Retinal pigment epithelial cell (primary cell): ENCODE results near the gene MYADM.
"Not testable (repeated sequence)": the region's sequence is repeated elsewhere in the genome, so short reads cannot be mapped to it uniquely, and the experiment has no call there.

Experiments
- DNase-seq: peaks from one replicate; pipeline ENCODE4 v3.0.0-alpha.2; 2010; ENCODE audit warnings: low read depth
- H3K4me3 ChIP-seq: 2 replicates; pipeline ENCODE4 v1.5.1; 2011; ENCODE audit warnings: mild to moderate bottlenecking, low read length, control low read depth, moderate library complexity
- CTCF ChIP-seq: conservative IDR thresholded peaks from 2 replicates; pipeline ENCODE4 v1.5.1; 2011; ENCODE audit warnings: low read depth, low read length, control low read depth, inconsistent platforms

The MYADM gene

GRCh38 chr19:53828531-53828930 lies 39.2 kb upstream of the MYADM start:
- no peak overlapping the region for H3K4me3 ChIP-seq
- no peak for DNase-seq
- TF ChIP-seq CTCF, result no peak

GRCh38 chr19:53832861-53833260 lies 34.8 kb upstream of the MYADM start:
- DNase-seq, H3K4me3 ChIP-seq: not testable (repeated sequence)

- DNase-seq, H3K4me3 ChIP-seq: not testable (repeated sequence)
Measured at GRCh38 chr19:53838446-53838845, 29.2 kb upstream of the MYADM start.

- not testable (repeated sequence) for H3K4me3 ChIP-seq, DNase-seq
Measured at GRCh38 chr19:53840241-53840640, 27.4 kb upstream of the MYADM start.

GRCh38 chr19:53840914-53841313 lies 26.8 kb upstream of the MYADM start:
- not testable (repeated sequence) for H3K4me3 ChIP-seq, DNase-seq

- TF ChIP-seq CTCF, result no peak
- no peak overlapping the region for H3K4me3 ChIP-seq
- no peak for DNase-seq
Measured at GRCh38 chr19:53844849-53845246, 22.8 kb upstream of the MYADM start.

GRCh38 chr19:53847555-53847954 lies 20.1 kb upstream of the MYADM start:
- no peak for DNase-seq
- no peak for TF ChIP-seq CTCF
- H3K4me3 ChIP-seq, result no peak overlapping the region

- no peak for TF ChIP-seq CTCF
- DNase-seq, result no peak
- no peak overlapping the region for H3K4me3 ChIP-seq
Measured at GRCh38 chr19:53849237-53849676, 18.4 kb upstream of the MYADM start.

GRCh38 chr19:53853707-53854106 lies 14.0 kb upstream of the MYADM start:
- no peak overlapping the region for H3K4me3 ChIP-seq
- TF ChIP-seq CTCF, result no peak
- no peak for DNase-seq
